ENCODE measurements around the gene SPDL1. TPM values are rescaled to one million over a fixed set of nuclear protein-coding genes. Genes with fewer than 3 reads are reported as not detected.

The SPDL1 gene
- total and polyA plus RNA-seq, 2 of the 4 experiments (the other 2 are of a cell fraction): 18.8 to 29.4 TPM

- no peaks in the 10 kb centered on the region for H3K9me1 ChIP-seq (ENCODE audit: insufficient read depth, low read length)
- no peak overlapping the region for H3K4ac ChIP-seq (ENCODE audit: low read depth, low read length)
- in situ Hi-C loops (cut with MboI; ENCODE audit: low sequenced_read_pairs) (no loop called here), dilution Hi-C loops (cut with HindIII; ENCODE audit: low sequenced_read_pairs, unreplicated experiment) (no loop called here), intact Hi-C loops (cut with micrococcal nuclease) (no loop called here)
- no peak overlapping the region for H3K14ac ChIP-seq (replicated peaks; ENCODE audit: low read depth, low read length)
- no peak overlapping the region for H2BK15ac ChIP-seq (ENCODE audit: low read depth, low read length)
- no peak overlapping the region for H3K4me3 ChIP-seq (ENCODE audit: insufficient read depth, low read depth, low read length)
- H3K36me3 ChIP-seq (ENCODE audit: control insufficient read depth, insufficient read depth, low read length): no peaks in the 10 kb centered on the region
- no peak overlapping the region for H3K23ac ChIP-seq (ENCODE audit: low read depth, low read length)
- no peak overlapping the region for H3K4me2 ChIP-seq (ENCODE audit: low read depth, low read length)
- no peak overlapping the region for H3K56ac ChIP-seq (ENCODE audit: extremely low read depth, insufficient read depth, low read length)
- H3K79me1 ChIP-seq (ENCODE audit: low read depth in 1 of 2, low read length in 2 of 2): no peaks in the 10 kb centered on the region
- no peak overlapping the region for H2AK5ac ChIP-seq (ENCODE audit: low read depth, low read length)
- BruUV-seq (replicated peaks): no TSS peak
- no peak overlapping the region for H3K9ac ChIP-seq (ENCODE audit: low read depth, low read length)
- no peaks in the 10 kb centered on the region for H3K9me3 ChIP-seq (ENCODE audit: control insufficient read depth, insufficient read depth, low read length)
- POLR2A ChIA-PET (ENCODE audit: unreplicated experiment): no interaction called here
- H2AK9ac ChIP-seq (replicated peaks; ENCODE audit: low read depth, low read length, poor library complexity): no peak overlapping the region
- H3K4me1 ChIP-seq (ENCODE audit: control insufficient read depth, insufficient read depth, low read length): no peaks in the 10 kb centered on the region
- no peak overlapping the region for H2BK120ac ChIP-seq (ENCODE audit: low read depth, low read length)
- no peaks in the 10 kb centered on the region for H4K20me1 ChIP-seq (ENCODE audit: insufficient read depth, low read length)
- no peak overlapping the region for H3K27ac ChIP-seq (ENCODE audit: insufficient read depth, low read length)
- H2AFZ ChIP-seq (replicated peaks; ENCODE audit: low read length, poor library complexity): no peak overlapping the region
- H3K27me3 ChIP-seq (ENCODE audit: control insufficient read depth, insufficient read depth, low read length): no peaks in the 10 kb centered on the region; the same call in 1 of the 2 replicates
- no peak for ATAC-seq (ENCODE audit: low read depth)
- CTCF ChIA-PET: no interaction called here
- no CpG with 5 or more reads among the region's 2 CpGs for WGBS, 2 experiments (ENCODE audit: extremely low coverage in 2 of 2, insufficient read length in 1 of 2)
- no peak overlapping the region for H2BK5ac ChIP-seq (ENCODE audit: low read depth, low read length, poor library complexity, severe bottlenecking)
- H4K8ac ChIP-seq (ENCODE audit: low read depth in 2 of 2, low read length in 2 of 2): no peak overlapping the region
- no peak overlapping the region for H3K18ac ChIP-seq (ENCODE audit: low read depth, low read length)
- H4K5ac ChIP-seq (ENCODE audit: low read depth, low read length): no peak overlapping the region
- no peak for DNase-seq
- no peak overlapping the region for H4K91ac ChIP-seq (ENCODE audit: insufficient read depth, low read depth, low read length)
- no peak overlapping the region for H2BK20ac ChIP-seq (ENCODE audit: low read depth, low read length)
- TF ChIP-seq CEBPB (IDR thresholded peaks at IDR 0.05; ENCODE audit: low read depth, low read length) (no peak), USF2 (IDR thresholded peaks at IDR 0.05; ENCODE audit: low read depth, low read length) (no peak), SMC3 (IDR thresholded peaks at IDR 0.05; ENCODE audit: low read depth, low read length) (no peak), RCOR1 (IDR thresholded peaks at IDR 0.05; ENCODE audit: insufficient replicate concordance, low read length) (no peak), ELK1 (IDR thresholded peaks at IDR 0.05; ENCODE audit: borderline replicate concordance, low read depth, low read length) (no peak), POLR2A (IDR thresholded peaks at IDR 0.05; ENCODE audit: low read depth, low read length) (no peak), CHD1 (IDR thresholded peaks at IDR 0.05; ENCODE audit: low read depth, low read length) (no peak), RFX5 (IDR thresholded peaks at IDR 0.05; ENCODE audit: low read depth, low read length) (no peak), BHLHE40 (IDR thresholded peaks at IDR 0.05; ENCODE audit: low read depth, low read length) (no peak), MAZ (IDR thresholded peaks at IDR 0.05; ENCODE audit: borderline replicate concordance, low read depth, low read length) (no peak), RAD21 (IDR thresholded peaks at IDR 0.05; ENCODE audit: low read length) (no peak), MAFK (IDR thresholded peaks at IDR 0.05; ENCODE audit: low read depth, low read length) (no peak), CTCF (conservative IDR thresholded peaks at IDR 0.05; ENCODE audit: low read depth, low read length) (no peak), MXI1 (IDR thresholded peaks at IDR 0.05; ENCODE audit: borderline replicate concordance, low read depth, low read length) (no peak), NFE2L2 (IDR thresholded peaks at IDR 0.05; ENCODE audit: low read depth, low read length) (no peak), FOS (IDR thresholded peaks at IDR 0.05; ENCODE audit: low read depth, low read length) (no peak)
Observed at GRCh38 chr5:169542811-169543210, 40.8 kb upstream of the SPDL1 start.

Measured in IMR-90 (cell line).